BLaER1 treated with 17β-estradiol and CSF1 and Interleukin-3, amounts not matched to agents 10 nM and 100 nM (cell line): ENCODE data around the gene PPEF2.

Experiments used
- H3K27ac ChIP-seq, 11 experiments: shearing (Covaris generic); formaldehyde crosslinking; 2 replicates each; pipeline ENCODE4 v1.8.1; 2022
- H3K27me3 ChIP-seq, 11 experiments: shearing (Covaris generic); formaldehyde crosslinking; 2 replicates each; pipeline ENCODE4 v1.8.1; 2022
- H3K36me3 ChIP-seq, 11 experiments: shearing (Covaris generic); formaldehyde crosslinking; 2 replicates each; pipeline ENCODE4 v1.8.1; 2022
- H3K4me1 ChIP-seq, 10 experiments: shearing (Covaris generic); formaldehyde crosslinking; 2 replicates each; pipeline ENCODE4 v1.8.1; 2022
- H3K4me2 ChIP-seq, 11 experiments: shearing (Covaris generic); formaldehyde crosslinking; 2 replicates each; pipeline ENCODE4 v1.8.1; 2022
- H3K4me3 ChIP-seq, 10 experiments: shearing (Covaris generic); formaldehyde crosslinking; 2 replicates each; pipeline ENCODE4 v1.8.1; 2022
- H3K9ac ChIP-seq, 11 experiments: shearing (Covaris generic); formaldehyde crosslinking; 2 replicates each; pipeline ENCODE4 v1.8.1; 2022
- H3K9me3 ChIP-seq, 11 experiments: shearing (Covaris generic); formaldehyde crosslinking; replicated peaks in 1 of 11; 2 replicates each; pipeline ENCODE4 v1.8.1; 2022
- H4K20me1 ChIP-seq, 11 experiments: shearing (Covaris generic); formaldehyde crosslinking; 2 replicates each; pipeline ENCODE4 v1.8.1; 2022
- Cebpa-rat ChIP-seq, 11 experiments: shearing (Covaris generic); IDR thresholded peaks; 2 replicates each; pipeline ENCODE4 v1.8.1; 2022

Gene PPEF2

DNA sequence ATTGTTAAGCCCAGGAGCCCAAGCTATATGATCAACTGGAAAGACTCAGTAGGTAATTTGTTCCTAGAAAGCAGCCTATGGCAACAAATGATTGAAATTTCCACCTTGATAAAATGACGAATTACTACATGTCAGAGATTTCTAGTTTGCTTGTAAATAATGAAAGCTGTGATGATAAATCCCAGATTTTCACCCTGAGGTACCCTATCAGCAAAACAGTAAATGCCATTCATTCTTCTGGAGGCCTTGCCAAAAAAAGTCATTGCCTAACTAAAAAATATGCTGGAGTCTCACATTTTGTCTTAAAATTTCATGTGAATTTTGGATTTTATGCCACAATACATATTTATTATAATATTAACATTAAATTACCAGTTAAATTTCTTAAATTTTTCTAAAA is 71.3 kb downstream of the PPEF2 start:
- no peak for TF ChIP-seq Cebpa-rat (IDR thresholded peaks at IDR 0.05)
- H3K27me3 ChIP-seq, result no peaks in the 10 kb centered on the region
- H3K9me3 ChIP-seq, result peaks cover 4 to 29% (median 12%) of the 10 kb centered on the region in 11 experiments; a peak in 17 of 22 replicates
- no peak overlapping the region for H3K27ac ChIP-seq
- peaks cover 0 to 15% (median 3%) of the 10 kb centered on the region in 10 experiments; a peak in 9 of 20 replicates for H3K4me1 ChIP-seq
- no peaks in the 10 kb centered on the region for H4K20me1 ChIP-seq
- H3K4me2 ChIP-seq, result no peak overlapping the region
- H3K36me3 ChIP-seq, result no peaks in the 10 kb centered on the region
- H3K4me3 ChIP-seq, result no peak overlapping the region
- H3K9ac ChIP-seq, result no peak overlapping the region

DNA sequence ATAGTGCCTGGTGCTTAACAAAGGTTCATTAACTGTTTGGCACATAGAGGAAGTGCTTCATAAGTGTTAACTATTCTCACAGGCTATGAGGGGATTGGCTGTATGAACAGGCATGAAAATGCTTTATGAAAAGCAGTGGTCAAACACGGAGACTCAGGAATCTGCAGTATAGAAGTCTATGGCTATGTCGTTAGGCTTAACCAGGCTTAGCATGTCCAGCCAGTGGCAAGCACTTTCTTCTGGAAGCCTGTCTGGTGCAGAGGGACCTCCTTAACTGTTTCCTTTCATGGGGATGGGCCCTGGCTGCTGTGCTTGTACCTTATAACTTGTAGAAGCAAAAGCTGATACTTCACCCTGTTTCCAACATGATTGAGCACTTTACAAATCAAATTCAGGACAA is 78.4 kb downstream of the PPEF2 start:
- Histone ChIP-seq H3K9me3 (no peaks in the 10 kb centered on the region), H3K4me2 (no peak overlapping the region), H3K4me1 (peaks cover 0 to 12% (median 0%) of the 10 kb centered on the region in 10 experiments; a peak in 2 of 20 replicates), H3K9ac (no peak overlapping the region), H3K27me3 (no peaks in the 10 kb centered on the region), H4K20me1 (no peaks in the 10 kb centered on the region), H3K36me3 (no peaks in the 10 kb centered on the region), H3K27ac (no peak overlapping the region), H3K4me3 (no peak overlapping the region)
- no peak for TF ChIP-seq Cebpa-rat (IDR thresholded peaks at IDR 0.05)

DNA sequence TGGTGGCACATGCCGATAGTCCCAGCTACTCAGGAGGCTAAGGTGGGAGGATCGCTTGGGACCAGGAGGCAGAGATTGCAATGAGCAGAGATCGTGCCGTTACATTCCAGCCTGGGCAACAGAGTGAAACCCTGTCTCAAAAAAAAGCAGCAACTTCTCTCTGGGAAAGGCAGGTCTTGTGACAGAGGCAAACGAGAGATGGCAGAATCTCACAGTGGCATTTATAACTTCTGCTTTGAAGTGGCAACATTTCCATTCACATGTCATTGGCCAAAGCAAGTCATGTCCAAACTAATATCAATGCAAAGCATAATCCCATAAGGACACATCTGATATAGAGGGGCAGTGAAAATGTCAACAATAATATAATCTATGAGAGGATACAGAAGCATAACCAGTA is 79.8 kb downstream of the PPEF2 start:
- Histone ChIP-seq H3K9ac (no peak overlapping the region), H3K4me2 (peak overlapping the region in 1 of 11 experiments; percentile 41; a peak in 2 of 22 replicates), H3K36me3 (peaks cover 0 to under 1% (median 0%) of the 10 kb centered on the region in 11 experiments; a peak in 2 of 22 replicates), H4K20me1 (no peaks in the 10 kb centered on the region), H3K4me1 (peaks cover 0 to 12% (median 0%) of the 10 kb centered on the region in 10 experiments; a peak in 2 of 20 replicates), H3K27me3 (no peaks in the 10 kb centered on the region), H3K4me3 (no peak overlapping the region), H3K9me3 (no peaks in the 10 kb centered on the region), H3K27ac (no peak overlapping the region)
- TF ChIP-seq Cebpa-rat (IDR thresholded peaks at IDR 0.05), result no peak

GRCh38 chr4:75821966-75822365 is 80.3 kb downstream of the PPEF2 start:
- Histone ChIP-seq H3K27ac (no peak overlapping the region), H4K20me1 (no peaks in the 10 kb centered on the region), H3K27me3 (no peaks in the 10 kb centered on the region), H3K36me3 (peaks cover 0 to 5% (median 0%) of the 10 kb centered on the region in 11 experiments; a peak in 5 of 22 replicates), H3K9ac (no peak overlapping the region), H3K9me3 (no peaks in the 10 kb centered on the region), H3K4me1 (peaks cover 0 to 12% (median 0%) of the 10 kb centered on the region in 10 experiments; a peak in 2 of 20 replicates), H3K4me3 (no peak overlapping the region), H3K4me2 (peak overlapping the region in 1 of 11 experiments; percentile 41; a peak in 2 of 22 replicates)
- no peak for TF ChIP-seq Cebpa-rat (IDR thresholded peaks at IDR 0.05)

DNA sequence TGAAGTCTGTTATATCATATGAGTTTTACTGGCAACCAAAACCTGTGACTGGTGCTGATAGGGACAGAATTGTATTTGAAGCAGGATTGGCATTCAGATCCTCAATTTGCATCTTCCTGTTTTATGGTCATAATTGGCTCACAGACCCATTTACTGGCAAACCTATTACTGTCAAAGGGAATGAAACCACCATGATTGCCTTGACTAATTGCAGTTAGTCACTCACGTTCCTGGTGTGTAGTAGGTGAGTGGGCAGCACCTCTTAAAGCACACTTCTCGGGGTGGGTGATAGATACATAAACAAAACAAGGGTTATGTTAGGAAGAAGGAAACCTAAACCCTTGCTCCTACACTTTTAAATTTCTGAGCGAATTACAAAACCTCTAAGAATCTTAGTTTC is 81.0 kb downstream of the PPEF2 start:
- Histone ChIP-seq H3K27me3 (no peaks in the 10 kb centered on the region), H3K27ac (no peak overlapping the region), H3K4me3 (no peak overlapping the region), H3K4me2 (no peak overlapping the region), H3K36me3 (peaks cover 0 to 12% (median 7%) of the 10 kb centered on the region in 11 experiments; a peak in 9 of 22 replicates), H3K9ac (no peak overlapping the region), H3K4me1 (peaks cover 0 to 12% (median 0%) of the 10 kb centered on the region in 10 experiments; a peak in 2 of 20 replicates), H4K20me1 (no peaks in the 10 kb centered on the region), H3K9me3 (no peaks in the 10 kb centered on the region)
- no peak for TF ChIP-seq Cebpa-rat (IDR thresholded peaks at IDR 0.05)

- H3K36me3 ChIP-seq, result peaks cover 4 to 16% (median 12%) of the 10 kb centered on the region in 11 experiments; a peak in 18 of 22 replicates
- no peak overlapping the region for H3K4me3 ChIP-seq
- H3K27me3 ChIP-seq, result no peaks in the 10 kb centered on the region
- no peaks in the 10 kb centered on the region for H3K9me3 ChIP-seq
- H4K20me1 ChIP-seq, result no peaks in the 10 kb centered on the region
- H3K4me2 ChIP-seq, result no peak overlapping the region
- no peak for TF ChIP-seq Cebpa-rat (IDR thresholded peaks at IDR 0.05)
- no peak overlapping the region for H3K9ac ChIP-seq
- H3K27ac ChIP-seq, result no peak overlapping the region
- H3K4me1 ChIP-seq, result peaks cover 0 to 12% (median 0%) of the 10 kb centered on the region in 10 experiments; a peak in 2 of 20 replicates
Measured at GRCh38 chr4:75820676-75821075, 81.6 kb downstream of the PPEF2 start.

GRCh38 chr4:75820197-75820596 is 82.1 kb downstream of the PPEF2 start:
- no peak for TF ChIP-seq Cebpa-rat (IDR thresholded peaks at IDR 0.05)
- H3K36me3 ChIP-seq, result peaks cover 9 to 21% (median 17%) of the 10 kb centered on the region in 11 experiments; a peak in 21 of 22 replicates
- no peak overlapping the region for H3K4me3 ChIP-seq
- H4K20me1 ChIP-seq, result no peaks in the 10 kb centered on the region
- H3K9me3 ChIP-seq, result no peaks in the 10 kb centered on the region
- H3K27ac ChIP-seq, result no peak overlapping the region
- peaks cover 0 to 12% (median 0%) of the 10 kb centered on the region in 10 experiments; a peak in 2 of 20 replicates for H3K4me1 ChIP-seq
- H3K4me2 ChIP-seq, result no peak overlapping the region
- no peak overlapping the region for H3K9ac ChIP-seq
- H3K27me3 ChIP-seq, result no peaks in the 10 kb centered on the region

DNA sequence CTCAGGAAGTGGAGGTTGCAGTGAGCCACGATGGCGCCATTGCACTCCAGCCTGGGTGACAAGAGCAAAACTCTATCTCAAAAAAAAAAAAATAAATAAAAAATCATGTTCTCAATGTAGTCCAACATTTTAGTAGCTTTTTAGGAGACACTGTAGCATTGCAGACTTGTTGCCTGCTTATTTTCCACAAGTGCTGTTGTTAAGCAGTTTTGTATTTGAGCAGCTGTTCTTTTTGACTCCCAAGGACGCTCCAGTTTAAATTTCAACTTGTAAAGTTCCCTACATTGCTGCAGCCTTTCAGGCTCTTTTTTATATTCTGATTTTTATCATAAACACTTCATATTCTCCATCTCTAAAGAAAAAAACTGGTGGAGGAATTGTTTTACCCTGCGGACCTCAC is 83.1 kb downstream of the PPEF2 start:
- H4K20me1 ChIP-seq, result no peaks in the 10 kb centered on the region
- H3K4me2 ChIP-seq, result no peak overlapping the region
- peaks cover 0 to 12% (median 0%) of the 10 kb centered on the region in 10 experiments; a peak in 2 of 20 replicates for H3K4me1 ChIP-seq
- no peak overlapping the region for H3K4me3 ChIP-seq
- H3K27me3 ChIP-seq, result no peaks in the 10 kb centered on the region
- peaks cover 20 to 32% (median 27%) of the 10 kb centered on the region in 11 experiments for H3K36me3 ChIP-seq
- H3K9ac ChIP-seq, result no peak overlapping the region
- TF ChIP-seq Cebpa-rat (IDR thresholded peaks at IDR 0.05), result no peak
- H3K9me3 ChIP-seq, result no peaks in the 10 kb centered on the region
- no peak overlapping the region for H3K27ac ChIP-seq

- Histone ChIP-seq H3K27me3 (no peaks in the 10 kb centered on the region), H3K4me1 (peaks cover 0 to 11% (median 0%) of the 10 kb centered on the region in 10 experiments; a peak in 2 of 20 replicates), H3K27ac (no peak overlapping the region), H3K9ac (no peak overlapping the region), H3K4me2 (no peak overlapping the region), H4K20me1 (no peaks in the 10 kb centered on the region), H3K4me3 (no peak overlapping the region), H3K9me3 (no peaks in the 10 kb centered on the region), H3K36me3 (peaks cover 30 to 44% (median 39%) of the 10 kb centered on the region in 11 experiments)
- TF ChIP-seq Cebpa-rat (IDR thresholded peaks at IDR 0.05), result no peak
Measured at GRCh38 chr4:75817901-75818300, 84.4 kb downstream of the PPEF2 start.
